ENCODE measurements around the gene BCAT1. TPM values are rescaled to one million over a fixed set of nuclear protein-coding genes. Genes with fewer than 3 reads are reported as not detected.
"Not testable (repeated sequence)": the region's sequence is repeated elsewhere in the genome, so short reads cannot be mapped to it uniquely, and the experiment has no call there.

BCAT1 gene
- total RNA-seq, 1 experiment from 2014 or later, result not detected

DNA sequence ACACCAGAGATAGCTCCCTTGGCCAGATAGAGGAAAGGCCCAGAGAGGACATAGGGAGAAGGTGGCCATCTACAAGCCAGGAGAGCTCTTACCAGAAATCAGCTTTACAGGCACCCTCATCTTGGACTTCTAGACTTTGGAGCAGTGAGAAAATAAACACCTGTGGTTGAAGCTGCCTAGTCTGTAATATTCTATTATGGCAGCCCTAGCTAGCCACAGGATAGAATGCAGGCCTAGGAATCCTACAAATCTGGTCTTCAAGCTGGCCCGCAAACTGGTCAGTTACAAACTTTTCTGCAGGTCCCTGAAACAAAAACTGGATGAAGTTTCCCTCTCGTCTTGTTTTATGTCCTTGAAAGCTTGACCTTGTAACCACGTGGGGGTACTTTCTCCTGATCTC is 92.4 kb downstream of the BCAT1 start:
- no peak for DNase-seq (ENCODE audit: low spot score)

DNA sequence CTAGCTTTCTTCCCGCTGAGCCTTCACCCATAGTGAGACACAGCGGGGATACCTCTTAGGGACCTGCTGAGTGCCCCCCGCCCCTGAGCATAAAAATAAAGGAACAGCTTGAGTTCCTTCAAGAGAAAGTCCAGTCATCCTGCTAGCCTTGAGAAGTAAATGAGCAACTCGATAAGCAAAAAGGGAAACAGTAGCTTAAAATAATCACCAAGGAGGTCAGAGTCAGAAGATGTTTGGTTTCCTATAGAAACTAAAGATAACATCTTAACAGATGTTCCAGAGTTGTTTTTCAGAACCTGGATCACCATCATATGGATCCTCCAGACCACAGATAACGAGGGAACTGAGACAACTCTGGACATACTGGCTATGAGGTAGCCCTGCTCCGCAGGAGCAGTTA is 94.0 kb downstream of the BCAT1 start:
- no peak for DNase-seq (ENCODE audit: low spot score)

DNA sequence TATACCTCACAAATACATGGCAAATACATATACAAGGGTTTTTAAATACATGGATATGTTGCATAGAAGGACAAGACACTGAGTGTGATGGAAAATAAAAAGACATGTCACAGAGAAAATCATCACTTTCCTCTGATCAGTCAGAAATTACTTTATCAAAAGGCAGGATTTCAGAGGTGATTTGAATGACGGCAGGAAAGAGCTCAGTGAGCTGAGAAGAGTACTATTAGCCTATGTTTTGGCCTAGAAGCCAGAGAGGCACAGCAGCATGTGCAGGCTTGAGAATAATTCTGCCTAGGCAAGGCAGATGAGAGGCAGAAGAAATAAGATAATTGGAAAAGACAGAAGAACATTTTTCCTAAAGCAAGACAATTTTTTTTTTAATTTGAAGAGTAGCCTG is 94.9 kb downstream of the BCAT1 start:
- DNase-seq (ENCODE audit: low spot score), result no peak

DNA sequence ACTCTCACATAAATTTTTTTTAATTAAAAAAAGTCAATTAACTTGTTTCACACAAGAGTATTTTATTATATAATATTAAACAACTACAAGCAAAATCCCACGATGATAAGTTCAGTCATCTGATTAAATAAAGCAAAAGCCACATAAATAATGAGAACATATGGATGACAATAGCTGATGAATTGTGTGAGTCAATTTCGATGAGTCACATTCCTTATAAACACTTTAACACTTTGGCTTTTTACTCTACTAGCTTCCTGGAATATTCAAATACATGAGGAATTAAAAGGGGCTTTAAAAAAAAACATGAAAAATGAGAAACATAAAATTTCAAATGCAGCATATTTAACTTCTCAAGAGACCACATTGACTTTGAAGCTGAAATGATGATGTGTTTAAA is 95.3 kb downstream of the BCAT1 start:
- no peak for DNase-seq (ENCODE audit: low spot score)

DNA sequence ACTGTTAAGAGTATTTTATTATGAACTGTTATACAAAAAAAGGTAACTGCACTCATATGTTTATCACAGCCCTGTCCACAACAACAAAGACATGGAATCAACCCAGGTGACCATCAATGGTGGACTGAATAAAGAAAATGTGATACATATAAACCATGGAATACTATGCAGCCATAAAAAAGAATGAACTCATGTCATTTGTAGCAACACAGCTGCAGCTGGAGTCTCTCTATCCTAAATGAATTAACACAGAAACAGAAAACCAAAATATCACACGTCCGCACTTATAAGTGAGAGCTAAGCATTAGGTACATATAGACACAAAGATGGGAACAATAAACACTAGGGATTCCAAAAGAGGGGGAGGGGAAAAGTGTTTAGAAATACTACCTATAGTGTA is 95.8 kb downstream of the BCAT1 start:
- DNase-seq (ENCODE audit: low spot score), result no peak

DNA sequence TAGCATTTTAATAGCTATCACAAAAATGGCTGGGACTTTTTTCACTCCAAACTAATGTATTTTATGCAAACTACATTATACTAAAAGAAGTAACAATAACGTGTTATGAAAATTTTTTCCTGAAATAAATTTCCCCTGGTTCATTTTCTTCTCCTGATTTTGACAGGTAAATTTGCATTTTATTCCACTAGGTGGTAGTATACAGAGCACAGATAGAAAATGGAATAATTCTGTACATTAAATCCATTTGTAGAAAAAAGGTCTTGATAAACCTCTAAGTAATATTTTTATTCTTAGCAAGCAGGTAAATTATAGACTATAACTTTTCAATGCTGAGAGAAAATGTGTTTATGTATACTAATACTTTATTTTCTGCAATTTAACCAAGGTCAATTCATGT is 96.5 kb downstream of the BCAT1 start:
- DNase-seq (ENCODE audit: low spot score), result peak; percentile 14

DNA sequence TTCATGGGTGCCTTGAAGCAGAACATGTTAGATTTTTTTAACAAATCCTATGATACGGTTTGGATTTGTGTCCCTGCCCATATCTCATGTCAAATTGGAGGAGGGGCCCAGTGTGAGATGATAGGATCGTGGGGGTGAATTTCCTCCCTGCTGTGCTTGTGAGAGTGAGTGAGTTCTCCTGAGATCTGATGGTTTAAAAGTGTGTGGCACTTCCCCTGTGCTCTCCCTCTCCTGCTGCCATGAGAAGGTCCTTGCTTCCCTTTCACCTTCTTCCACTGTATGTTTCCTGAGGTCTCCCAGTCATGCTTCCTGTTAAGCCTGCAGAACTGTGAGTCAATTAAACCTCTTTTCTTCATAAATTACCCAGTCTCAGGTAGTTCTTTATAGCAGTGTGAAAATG is 97.0 kb downstream of the BCAT1 start:
- not testable (repeated sequence) for DNase-seq (ENCODE audit: low spot score)

DNA sequence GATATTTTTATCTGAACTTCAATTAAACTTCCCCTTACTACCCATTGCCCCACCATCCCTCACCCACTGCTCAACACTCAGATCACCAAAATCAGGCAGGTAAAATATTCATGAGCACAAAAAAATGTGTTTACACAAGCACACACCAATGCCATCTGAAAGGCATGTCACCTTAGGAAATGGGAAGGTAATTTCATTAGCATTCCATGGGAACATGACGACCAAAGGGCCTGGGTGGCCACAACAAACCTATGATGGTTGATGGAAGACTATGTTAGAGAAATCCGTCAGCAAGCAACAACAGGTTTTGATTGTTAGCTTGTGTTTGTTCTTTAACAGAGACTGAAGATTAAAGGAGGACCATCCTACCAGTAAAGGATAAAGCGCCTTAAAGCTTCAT is 97.6 kb downstream of the BCAT1 start:
- DNase-seq (ENCODE audit: low spot score), result no peak

DNA sequence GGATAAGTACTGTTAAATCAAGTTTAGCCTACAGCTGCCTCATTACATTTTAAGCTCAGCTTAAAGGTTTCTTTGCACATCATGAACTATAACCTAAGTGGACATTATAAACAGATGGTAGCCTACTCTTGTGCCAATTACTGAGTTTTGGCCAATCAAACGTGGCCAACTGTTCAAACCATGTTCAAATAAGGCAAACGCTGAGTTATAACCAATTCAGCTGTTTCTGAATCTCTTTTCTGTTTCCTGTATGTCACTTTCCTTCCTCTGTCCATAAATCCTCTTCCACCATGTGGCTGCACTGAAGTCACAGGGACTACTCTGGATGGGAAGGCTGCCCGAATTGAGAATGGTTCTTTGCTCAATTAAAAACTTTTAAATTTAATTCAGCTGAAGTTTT is 98.4 kb downstream of the BCAT1 start:
- no peak for DNase-seq (ENCODE audit: low spot score)

DNA sequence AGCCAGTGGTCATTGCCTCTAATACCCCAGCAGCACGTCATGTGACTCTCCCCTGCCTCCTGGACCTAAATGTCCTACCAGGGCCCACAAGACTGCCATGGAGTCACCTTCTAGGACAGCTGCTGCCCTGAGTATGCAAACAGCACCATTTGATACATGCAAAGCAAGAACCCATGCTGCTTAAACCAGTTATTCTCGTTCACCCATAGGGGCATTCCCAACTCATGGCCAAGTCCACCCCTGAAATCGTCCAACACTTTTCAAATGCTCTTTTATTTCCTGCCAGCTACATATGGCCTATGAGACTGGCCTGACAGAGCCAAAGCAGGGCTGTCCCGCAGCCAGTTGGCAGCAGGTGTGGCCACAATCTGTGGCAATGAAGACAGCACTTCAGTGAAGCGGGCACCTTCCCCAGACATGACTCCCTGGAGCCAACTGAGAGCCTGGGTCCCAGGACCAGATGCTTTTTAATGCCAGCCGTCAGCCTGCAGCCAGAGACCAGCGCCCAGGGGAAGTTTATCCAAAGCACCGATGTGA is 99.9 kb downstream of the BCAT1 start:
- no peak for DNase-seq (ENCODE audit: low spot score)

DNA sequence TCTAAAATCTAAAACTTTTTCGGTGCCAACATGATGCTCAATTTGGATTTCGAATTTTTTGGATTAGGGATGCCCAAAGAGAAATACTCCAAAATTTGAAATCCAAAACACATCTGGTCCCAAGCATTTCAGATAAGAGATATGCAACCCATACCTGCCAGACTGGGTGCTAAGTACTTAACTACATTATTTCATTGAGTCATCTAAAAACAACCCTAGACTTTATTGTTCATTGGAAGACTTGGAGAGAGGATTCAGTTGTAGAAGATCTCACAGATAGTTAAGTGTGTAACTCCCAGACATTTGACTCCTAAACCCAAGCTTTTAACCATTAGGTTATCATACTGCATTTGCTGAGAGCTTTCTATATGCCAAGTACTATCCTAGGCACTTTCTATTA is 102.2 kb downstream of the BCAT1 start:
- DNase-seq (ENCODE audit: low spot score), result no peak

DNA sequence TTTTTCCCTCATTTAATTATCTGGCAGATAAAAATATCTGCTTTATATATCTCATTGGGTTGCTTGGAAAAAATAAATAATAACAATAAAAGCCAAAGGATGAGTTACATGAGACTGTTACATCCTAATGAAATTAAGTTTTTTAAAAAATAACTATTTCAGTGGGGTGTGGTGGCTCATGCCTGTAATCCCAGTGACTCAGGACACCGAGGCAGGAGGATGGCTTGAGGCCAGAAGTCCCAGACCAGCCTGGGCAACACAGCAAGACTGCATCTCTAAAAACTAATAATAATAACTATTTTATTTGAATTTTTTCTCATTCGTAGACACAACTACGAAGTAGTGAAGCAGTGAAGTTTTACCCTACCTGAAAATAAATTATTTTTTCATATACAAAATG is 103.3 kb downstream of the BCAT1 start:
- no peak for DNase-seq (ENCODE audit: low spot score)

DNA sequence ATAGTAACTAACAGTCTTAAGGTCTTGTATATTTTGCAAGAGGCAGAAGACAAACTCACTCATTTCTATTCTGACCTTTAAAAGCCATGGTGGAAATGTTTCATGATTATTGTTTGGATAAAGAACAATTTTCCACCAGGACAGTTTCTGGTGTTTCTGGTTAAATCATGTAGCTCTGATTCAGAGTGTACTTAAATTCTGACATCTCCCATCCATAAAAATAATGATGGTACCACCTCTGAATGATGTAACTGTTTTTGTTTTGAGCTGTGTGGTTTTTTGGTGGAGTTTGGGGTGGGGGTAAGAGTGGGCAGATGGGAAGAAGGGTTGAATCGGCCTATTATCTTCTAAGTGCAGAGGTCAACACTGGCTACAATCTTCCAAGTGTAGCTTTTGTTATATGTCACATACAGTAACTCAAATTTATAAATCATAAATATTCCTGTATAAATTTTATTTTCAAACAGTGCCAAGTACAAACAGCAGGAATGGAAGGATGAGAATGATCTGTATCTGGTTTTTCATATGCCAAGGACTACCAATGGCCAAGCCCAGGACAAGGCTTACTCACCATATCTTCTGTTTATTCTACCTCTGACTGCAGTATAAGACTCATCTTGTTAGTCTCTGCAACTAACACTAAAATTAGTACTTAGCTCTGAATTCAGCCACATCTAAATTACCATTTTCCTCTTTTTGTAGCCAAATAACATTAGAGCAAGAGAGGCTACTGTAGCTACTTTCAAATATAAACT is 108.7 kb downstream of the BCAT1 start:
- no peak for DNase-seq (ENCODE audit: low spot score)

DNA sequence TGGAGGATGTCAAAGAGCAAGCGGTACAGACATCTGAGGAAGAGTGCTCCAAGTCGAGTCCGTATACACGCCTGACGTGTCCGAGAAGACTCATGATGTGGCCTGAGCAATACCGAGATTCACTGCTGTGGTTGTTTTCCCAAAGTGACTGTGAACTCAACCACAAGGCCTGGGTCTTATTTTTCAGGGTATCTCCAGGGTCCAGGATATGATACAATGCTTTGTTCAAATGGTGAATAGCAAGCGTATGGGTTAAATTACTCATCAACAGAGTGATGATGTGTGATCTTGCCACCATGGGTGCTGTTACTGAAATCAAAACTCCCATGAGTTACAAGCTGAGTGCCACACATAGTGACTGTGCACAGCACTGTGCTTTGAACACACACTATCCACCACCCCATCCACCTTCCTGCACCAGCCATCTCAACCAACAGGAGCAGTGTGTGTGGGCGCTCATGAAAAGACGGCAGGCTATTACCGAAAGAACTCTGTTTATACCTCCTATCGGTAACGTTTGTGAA is 109.6 kb downstream of the BCAT1 start:
- DNase-seq (ENCODE audit: low spot score), result no peak

DNA sequence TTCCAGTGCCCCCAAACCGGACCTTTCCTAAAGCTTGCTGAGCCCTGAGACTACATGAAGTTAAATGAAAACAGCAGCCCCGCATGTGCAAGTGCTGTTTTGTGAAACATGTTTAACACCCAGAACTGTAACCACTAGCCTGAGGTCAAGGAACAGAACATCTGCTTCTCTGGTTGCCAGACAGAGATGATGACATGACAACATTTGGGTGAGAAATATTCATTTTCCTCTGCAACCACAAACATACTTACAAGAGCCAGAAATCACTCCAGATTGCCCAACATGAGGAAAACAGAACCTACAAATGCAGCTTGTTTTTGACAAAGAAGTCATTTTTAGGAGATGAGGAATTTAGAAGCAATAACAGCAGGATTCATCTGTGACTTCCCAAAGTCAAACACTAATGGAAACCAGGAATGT is 110.4 kb downstream of the BCAT1 start:
- no peak for DNase-seq (ENCODE audit: low spot score)

DNA sequence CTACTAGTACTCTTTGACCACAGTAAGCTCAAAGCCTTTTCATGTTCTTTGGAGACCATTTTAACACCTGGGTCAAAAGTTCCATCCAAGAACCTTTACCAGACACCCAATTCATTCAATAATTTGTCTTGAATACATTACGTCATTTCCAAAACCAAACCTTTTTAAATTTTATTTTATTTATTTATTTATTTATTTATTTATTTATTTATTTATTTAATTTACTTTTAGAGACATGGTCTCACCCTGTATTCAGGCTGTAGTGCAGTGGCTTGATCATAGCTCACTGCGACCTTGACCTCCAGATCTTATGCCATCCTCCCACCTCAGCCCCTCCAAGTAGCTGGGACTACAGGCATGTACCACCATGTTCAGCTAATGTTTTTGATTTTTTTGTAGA is 113.5 kb downstream of the BCAT1 start:
- no peak for DNase-seq (ENCODE audit: low spot score)

DNA sequence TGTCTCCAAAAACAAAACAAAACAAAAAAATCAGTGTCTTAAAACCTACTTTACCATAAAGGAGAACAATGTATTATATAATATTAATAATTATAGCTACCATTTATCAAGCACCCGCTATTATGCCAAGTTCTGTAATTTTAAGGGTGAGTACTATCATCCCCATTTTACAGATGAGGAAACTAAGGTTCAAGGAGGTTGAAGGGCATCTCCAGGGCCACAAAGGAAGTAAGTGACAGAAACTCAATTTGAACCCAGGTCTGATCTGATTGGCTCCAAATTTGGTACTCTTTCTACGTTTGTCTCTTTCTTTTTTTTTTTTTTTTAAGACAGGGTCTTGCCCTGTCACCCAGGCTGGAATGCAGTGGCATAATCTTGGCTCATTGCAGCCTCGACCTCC is 115.4 kb downstream of the BCAT1 start:
- DNase-seq (ENCODE audit: low spot score), result no peak

DNA sequence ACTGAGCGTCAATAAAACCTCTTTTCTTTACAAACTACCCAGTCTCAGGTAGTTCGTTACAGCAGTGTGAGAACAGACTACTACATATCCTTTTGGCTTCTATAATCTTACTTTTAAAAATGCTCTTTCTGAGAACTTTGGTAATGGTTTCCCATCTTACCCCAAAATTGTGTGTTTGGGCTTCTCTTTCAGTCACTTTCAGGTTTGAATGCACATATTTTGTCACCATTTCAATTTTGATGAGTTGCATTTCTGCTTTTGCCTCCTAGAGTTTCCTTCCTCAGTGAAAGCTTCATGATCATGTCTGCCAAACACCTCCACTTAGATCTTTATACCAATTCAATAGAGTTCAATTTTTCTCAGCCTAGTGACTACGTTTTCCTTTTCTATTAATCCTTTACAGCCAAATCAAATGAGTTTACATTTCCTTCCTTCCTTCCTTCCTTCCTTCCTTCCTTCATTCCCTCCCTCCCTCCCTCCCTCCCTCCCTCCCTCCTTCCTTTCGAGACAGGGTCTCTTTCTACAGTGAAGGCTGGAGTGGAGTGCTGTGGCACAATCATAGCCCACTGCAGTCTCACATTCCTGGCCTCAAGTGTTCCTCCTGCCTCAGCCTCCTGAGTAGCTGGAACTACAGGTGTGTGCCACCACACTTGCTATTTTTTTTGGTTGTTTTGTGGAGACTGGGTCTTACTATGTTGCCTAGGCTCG is 124.9 kb downstream of the BCAT1 start:
- no peak for DNase-seq (ENCODE audit: low spot score)

DNA sequence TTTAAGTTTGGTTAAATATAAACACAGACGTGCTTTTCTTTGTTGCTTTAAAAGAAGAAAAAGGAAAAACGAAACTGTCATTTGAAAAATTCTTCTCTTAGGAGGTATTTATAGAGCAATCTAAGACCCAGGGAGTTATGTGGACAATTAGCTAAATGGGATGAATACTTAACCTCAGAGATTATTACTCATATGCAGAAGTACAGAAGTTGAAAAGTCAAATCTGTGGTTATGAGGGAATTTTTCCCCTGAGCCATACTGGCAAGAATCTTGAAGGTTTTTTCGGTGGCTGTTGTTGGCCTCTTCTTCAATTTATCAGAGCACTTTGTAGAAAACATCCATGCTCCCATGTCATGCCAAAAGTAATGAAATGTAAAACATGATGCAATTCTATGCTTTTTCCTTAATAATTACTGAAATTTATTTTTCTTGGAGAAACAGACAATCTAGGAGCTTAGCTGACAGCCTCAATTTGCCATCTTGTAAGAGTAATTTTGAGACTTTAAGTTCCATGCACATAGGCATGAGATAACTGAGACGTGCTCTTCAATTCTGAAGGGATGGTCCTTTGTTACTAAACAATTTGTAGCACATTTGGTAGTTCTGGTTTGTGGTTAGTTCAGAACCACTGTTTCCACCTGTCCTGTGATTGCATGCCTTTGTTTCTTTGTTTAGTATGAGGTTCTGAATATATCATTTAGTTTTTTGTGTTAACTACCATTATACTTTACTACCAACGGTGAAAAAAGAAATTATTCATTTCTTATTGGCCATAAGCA is 126.6 kb downstream of the BCAT1 start:
- no peak for DNase-seq (ENCODE audit: low spot score)

DNA sequence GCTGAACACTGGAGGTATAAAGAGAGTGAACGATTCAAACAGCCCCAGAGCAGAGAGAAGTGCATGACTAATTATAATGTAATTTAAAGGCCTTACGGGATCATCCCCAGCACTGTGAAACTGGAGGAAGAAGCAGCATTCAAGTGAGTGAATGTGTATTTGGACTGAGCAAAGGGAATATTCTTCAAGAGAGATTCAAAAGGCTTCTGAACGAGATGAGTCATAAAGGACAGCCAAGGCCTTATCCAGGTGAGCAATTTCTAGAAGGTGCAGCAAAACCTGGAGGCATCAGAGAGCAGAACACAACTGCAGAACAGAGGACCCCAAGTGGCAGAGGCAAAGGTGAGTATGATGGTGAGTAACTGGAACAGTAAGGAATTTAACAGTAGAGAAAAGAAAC is 127.2 kb downstream of the BCAT1 start:
- no peak for DNase-seq (ENCODE audit: low spot score)

DNA sequence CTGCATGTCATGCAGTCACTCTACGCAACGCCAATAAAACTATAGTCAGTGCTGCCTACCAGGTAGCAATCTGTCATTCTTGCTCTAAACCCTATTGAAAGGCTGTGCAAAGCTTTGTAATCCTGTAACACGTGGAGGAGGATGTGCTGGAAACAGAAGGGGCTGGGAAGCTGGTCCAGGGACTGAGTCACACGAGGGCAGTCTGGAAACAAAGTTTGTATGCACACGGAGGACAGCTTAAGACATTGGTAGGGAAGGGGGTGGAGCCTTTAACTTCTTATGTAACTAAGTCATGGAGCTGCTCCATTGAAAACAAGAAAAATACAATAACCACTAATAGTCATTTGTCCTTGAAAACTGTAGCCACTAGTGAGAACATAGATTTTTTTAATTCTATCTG is 128.0 kb downstream of the BCAT1 start:
- DNase-seq (ENCODE audit: low spot score), result no peak

DNA sequence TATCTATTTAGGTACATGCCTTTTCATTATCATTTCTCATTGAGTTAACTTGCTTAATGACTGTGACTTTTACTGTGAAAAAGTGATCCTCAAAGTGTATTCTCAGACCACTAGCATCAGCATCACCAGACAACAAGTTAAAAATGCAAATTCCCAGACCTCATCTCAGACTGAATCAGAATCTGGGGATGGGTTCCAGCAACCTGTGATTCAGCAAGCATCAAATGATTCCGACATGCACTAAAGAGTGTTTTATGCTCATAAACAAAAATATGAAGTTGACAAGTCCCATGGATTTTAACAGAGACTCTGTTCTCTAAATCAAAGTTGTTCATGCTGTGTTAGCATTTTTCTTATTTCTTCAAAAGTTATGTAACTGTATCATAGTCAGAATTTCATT is 130.6 kb downstream of the BCAT1 start:
- no peak for DNase-seq (ENCODE audit: low spot score)

Data from HT-29 (cell line).